ENCODE measurements around the gene CBX1. TPM values are rescaled to one million over a fixed set of nuclear protein-coding genes. Genes with fewer than 3 reads are reported as not detected.
A peak's percentile ranks its signal among the peaks of the same experiment; 100 is the strongest.

CBX1 gene
- total RNA-seq, 4 donors from 2014 or later: 24.0 to 59.0 (median 28.9) TPM

GRCh38 chr17:48148029-48148770 is 46.9 kb upstream of the CBX1 start:
- no peak overlapping the region for H3K4me3 ChIP-seq
- H3K4me1 ChIP-seq: no peaks in the 10 kb centered on the region
- H3K36me3 ChIP-seq: no peaks in the 10 kb centered on the region
- H3K27me3 ChIP-seq: peaks cover 0 to 62% of the 10 kb centered on the region in 2 donors
- TF ChIP-seq EP300 (IDR thresholded peaks at IDR 0.05) (no peak), CTCF (IDR thresholded peaks at IDR 0.05) (no peak), POLR2A (IDR thresholded peaks at IDR 0.05) (no peak)
- DNase-seq (ENCODE audit: low spot score in 2 of 2): no peak
- no peak overlapping the region for H3K27ac ChIP-seq
- 60 to 72% methylated on average over 14 of the region's 14 CpGs for WGBS, 2 donors
- no peaks in the 10 kb centered on the region for H3K9me3 ChIP-seq

- DNase-seq (ENCODE audit: low spot score in 2 of 2): no peak
- no peak overlapping the region for H3K4me3 ChIP-seq
- H3K27me3 ChIP-seq: peaks cover 0 to 33% of the 10 kb centered on the region in 2 donors
- WGBS, 2 donors: 90 to 91% methylated on average over 3 of the region's 3 CpGs
- H3K9me3 ChIP-seq: no peaks in the 10 kb centered on the region
- TF ChIP-seq POLR2A (IDR thresholded peaks at IDR 0.05) (no peak), CTCF (IDR thresholded peaks at IDR 0.05) (no peak)
- H3K27ac ChIP-seq: no peak overlapping the region
- no peaks in the 10 kb centered on the region for H3K36me3 ChIP-seq
- H3K4me1 ChIP-seq: no peaks in the 10 kb centered on the region
These were observed 43.9 kb upstream of the CBX1 start for GRCh38 chr17:48144976-48145798.

DNA sequence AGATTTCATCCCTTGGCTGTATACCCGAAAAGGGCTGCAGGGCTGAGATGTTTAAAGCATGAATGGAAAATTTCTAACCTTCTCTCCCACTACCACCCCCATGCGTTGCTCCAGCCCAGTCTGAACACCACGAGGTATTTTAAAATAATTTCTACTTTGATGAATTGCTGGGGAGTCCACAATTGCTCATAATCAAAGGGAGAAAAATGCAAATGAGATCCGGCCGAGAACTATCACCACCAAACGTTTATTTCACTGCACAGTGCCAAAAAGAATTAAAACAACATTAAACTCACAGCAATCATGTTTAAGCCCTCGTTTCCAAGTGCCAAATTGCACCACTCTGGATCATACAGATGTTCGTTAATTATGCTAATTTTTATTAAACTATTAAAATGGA is 43.0 kb upstream of the CBX1 start:
- no peak overlapping the region for H3K27ac ChIP-seq
- H3K9me3 ChIP-seq: no peaks in the 10 kb centered on the region
- H3K27me3 ChIP-seq: peaks cover 0 to 23% of the 10 kb centered on the region in 2 donors
- TF ChIP-seq CTCF (IDR thresholded peaks at IDR 0.05) (no peak), POLR2A (IDR thresholded peaks at IDR 0.05) (no peak), EP300 (IDR thresholded peaks at IDR 0.05) (no peak)
- H3K4me1 ChIP-seq: no peaks in the 10 kb centered on the region
- WGBS, 2 donors: 44 to 51% methylated on average over 8 of the region's 8 CpGs
- H3K4me3 ChIP-seq: no peak overlapping the region
- DNase-seq (ENCODE audit: low spot score in 2 of 2): no peak
- no peaks in the 10 kb centered on the region for H3K36me3 ChIP-seq

DNA sequence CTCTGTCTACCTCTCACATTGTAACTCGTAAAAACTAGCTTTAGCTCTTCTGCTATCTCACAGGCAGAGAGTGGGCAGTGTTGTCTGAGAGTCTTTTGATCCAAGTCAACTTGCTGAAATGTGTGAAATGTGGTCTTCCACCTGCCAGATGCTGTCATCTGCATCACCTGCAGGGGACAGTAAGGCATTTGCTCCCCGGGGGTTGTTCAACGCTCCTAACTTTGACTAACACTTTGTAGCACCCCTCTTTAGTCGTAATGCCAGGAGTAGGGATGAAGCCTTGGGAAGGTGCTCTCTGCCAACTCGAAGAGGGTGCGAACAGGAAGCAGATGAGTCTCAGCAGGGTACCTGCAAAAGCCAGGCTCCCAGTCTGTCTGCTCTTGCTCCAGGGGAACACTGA is 42.4 kb upstream of the CBX1 start:
- no peak overlapping the region for H3K27ac ChIP-seq
- no peak for DNase-seq (ENCODE audit: low spot score in 2 of 2)
- 39 to 44% methylated on average over 5 to 6 of the region's 6 CpGs for WGBS, 2 donors
- H3K27me3 ChIP-seq: peaks cover 0 to 17% of the 10 kb centered on the region in 2 donors
- no peaks in the 10 kb centered on the region for H3K4me1 ChIP-seq
- no peaks in the 10 kb centered on the region for H3K9me3 ChIP-seq
- H3K36me3 ChIP-seq: no peaks in the 10 kb centered on the region
- TF ChIP-seq POLR2A (IDR thresholded peaks at IDR 0.05) (no peak), CTCF (IDR thresholded peaks at IDR 0.05) (no peak), EP300 (IDR thresholded peaks at IDR 0.05) (no peak)
- no peak overlapping the region for H3K4me3 ChIP-seq

- 42 to 52% methylated on average over 2 of the region's 2 CpGs for WGBS, 2 donors
- no peaks in the 10 kb centered on the region for H3K36me3 ChIP-seq
- no peaks in the 10 kb centered on the region for H3K4me1 ChIP-seq
- H3K4me3 ChIP-seq: no peak overlapping the region
- no peak for DNase-seq (ENCODE audit: low spot score in 2 of 2)
- no peaks in the 10 kb centered on the region for H3K9me3 ChIP-seq
- peak in 1 of 2 donors; percentile 36 for TF ChIP-seq EP300 (IDR thresholded peaks at IDR 0.05)
- TF ChIP-seq POLR2A (IDR thresholded peaks at IDR 0.05): no peak
- H3K27me3 ChIP-seq: peaks cover 0 to 6% of the 10 kb centered on the region in 2 donors
- peak overlapping the region in 1 of 4 donors; percentile 11 for H3K27ac ChIP-seq
These were observed 38.7 kb upstream of the CBX1 start for GRCh38 chr17:48139944-48140343.
